ENCODE data around the gene GRIN3B.

The GRIN3B gene

DNA sequence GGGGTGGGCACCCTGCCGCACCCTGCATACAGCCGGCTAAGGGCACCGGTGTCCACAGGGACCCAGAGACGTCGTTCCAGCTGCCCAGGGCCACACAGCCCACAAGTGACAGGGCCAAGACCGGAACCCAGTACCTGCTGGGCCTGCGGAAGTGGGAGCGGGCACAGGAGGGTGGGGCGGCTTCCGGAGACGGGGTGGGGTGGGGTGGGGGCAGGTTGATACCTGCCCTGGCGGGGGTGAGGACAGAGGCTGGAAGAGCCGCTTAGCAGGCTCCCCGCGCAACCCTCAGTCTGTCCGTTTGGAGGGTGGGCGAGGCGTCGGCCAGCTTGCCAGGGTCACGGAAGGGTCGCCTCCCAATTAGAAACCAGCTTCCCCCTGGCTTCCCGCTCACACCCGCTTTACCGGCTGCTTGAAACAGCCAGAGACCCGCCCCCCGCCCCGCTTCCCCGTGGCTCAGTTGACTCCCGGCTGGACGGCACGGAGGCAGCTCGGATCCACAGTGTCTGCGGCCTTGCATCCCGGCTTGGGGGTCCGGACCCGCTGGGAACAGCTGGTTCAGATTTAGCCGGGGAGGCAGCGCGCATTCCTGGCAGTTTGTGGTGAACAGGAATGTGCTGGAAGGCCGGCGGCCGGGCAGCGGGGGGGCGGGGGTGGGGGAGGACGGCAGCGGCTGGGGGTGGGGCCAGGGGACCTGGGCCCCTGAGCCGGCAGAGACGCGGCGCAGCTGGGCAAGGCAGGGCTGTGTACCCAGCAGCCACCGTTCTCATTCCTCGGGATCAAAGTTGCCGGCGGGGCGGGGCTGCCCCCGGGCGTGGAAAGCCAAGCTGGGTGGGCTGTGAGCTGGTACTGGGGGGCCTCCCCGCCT, 28.1 kb downstream of the GRIN3B start (continued):
- TF ChIP-seq SALL2 (tag by site-specific recombination; IDR thresholded peaks at IDR 0.05; ENCODE audit: borderline replicate concordance) (no peak), KLF16 (tag by site-specific recombination; IDR thresholded peaks at IDR 0.05) (0 out of 2 replicates have a peak, but pooled peaks have one; percentile 59), ZNF623 (tag by site-specific recombination; IDR thresholded peaks at IDR 0.05) (no peak), SETDB1 (IDR thresholded peaks at IDR 0.05; ENCODE audit: insufficient read length, low read length) (no peak), SCRT1 (tag by site-specific recombination; IDR thresholded peaks at IDR 0.05; ENCODE audit: borderline replicate concordance) (no peak), ZNF629 (tag by site-specific recombination; IDR thresholded peaks at IDR 0.05) (no peak), ZNF521 (tag by site-specific recombination; IDR thresholded peaks at IDR 0.05) (no peak), ZNF560 (tag by site-specific recombination; IDR thresholded peaks at IDR 0.05; ENCODE audit: borderline replicate concordance) (no peak), ZNF433 (tag by site-specific recombination; IDR thresholded peaks at IDR 0.05; ENCODE audit: low read depth) (no peak), ZNF549 (tag by site-specific recombination; IDR thresholded peaks at IDR 0.05) (no peak), ZFP69B (tag by site-specific recombination; IDR thresholded peaks at IDR 0.05) (0 out of 2 replicates have a peak, but pooled peaks have one; percentile 55), ZNF600 (tag by site-specific recombination; IDR thresholded peaks at IDR 0.05) (peak; percentile 77), KLF1 (tag by site-specific recombination; IDR thresholded peaks at IDR 0.05) (peak; percentile 78), ZNF501 (tag by site-specific recombination; IDR thresholded peaks at IDR 0.05) (no peak)
- TF ChIP-seq, protein P1, sequence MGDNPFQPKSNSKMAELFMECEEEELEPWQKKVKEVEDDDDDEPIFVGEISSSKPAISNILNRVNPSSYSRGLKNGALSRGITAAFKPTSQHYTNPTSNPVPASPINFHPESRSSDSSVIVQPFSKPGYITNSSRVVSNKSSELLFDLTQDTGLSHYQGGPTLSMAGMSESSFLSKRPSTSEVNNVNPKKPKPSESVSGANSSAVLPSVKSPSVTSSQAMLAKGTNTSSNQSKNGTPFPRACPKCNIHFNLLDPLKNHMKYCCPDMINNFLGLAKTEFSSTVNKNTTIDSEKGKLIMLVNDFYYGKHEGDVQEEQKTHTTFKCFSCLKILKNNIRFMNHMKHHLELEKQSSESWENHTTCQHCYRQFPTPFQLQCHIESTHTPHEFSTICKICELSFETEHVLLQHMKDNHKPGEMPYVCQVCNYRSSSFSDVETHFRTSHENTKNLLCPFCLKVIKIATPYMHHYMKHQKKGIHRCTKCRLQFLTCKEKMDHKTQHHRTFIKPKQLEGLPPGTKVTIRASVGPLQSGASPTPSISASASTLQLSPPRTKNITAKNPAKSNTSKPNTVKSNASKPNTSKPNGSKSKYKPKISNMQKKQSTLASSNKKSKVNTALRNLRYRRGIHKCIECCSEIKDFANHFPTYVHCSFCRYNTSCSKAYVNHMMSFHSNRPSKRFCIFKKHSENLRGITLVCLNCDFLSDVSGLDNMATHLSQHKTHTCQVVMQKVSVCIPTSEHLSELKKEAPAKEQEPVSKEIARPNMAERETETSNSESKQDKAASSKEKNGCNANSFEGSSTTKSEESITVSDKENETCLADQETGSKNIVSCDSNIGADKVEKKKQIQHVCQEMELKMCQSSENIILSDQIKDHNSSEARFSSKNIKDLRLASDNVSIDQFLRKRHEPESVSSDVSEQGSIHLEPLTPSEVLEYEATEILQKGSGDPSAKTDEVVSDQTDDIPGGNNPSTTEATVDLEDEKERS (tag by site-specific recombination; IDR thresholded peaks at IDR 0.05) = no peak
- TF ChIP-seq, protein P2, sequence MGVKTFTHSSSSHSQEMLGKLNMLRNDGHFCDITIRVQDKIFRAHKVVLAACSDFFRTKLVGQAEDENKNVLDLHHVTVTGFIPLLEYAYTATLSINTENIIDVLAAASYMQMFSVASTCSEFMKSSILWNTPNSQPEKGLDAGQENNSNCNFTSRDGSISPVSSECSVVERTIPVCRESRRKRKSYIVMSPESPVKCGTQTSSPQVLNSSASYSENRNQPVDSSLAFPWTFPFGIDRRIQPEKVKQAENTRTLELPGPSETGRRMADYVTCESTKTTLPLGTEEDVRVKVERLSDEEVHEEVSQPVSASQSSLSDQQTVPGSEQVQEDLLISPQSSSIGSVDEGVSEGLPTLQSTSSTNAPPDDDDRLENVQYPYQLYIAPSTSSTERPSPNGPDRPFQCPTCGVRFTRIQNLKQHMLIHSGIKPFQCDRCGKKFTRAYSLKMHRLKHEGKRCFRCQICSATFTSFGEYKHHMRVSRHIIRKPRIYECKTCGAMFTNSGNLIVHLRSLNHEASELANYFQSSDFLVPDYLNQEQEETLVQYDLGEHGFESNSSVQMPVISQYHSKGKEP (tag by site-specific recombination; IDR thresholded peaks at IDR 0.05) = no peak
- TF ChIP-seq, protein P3, sequence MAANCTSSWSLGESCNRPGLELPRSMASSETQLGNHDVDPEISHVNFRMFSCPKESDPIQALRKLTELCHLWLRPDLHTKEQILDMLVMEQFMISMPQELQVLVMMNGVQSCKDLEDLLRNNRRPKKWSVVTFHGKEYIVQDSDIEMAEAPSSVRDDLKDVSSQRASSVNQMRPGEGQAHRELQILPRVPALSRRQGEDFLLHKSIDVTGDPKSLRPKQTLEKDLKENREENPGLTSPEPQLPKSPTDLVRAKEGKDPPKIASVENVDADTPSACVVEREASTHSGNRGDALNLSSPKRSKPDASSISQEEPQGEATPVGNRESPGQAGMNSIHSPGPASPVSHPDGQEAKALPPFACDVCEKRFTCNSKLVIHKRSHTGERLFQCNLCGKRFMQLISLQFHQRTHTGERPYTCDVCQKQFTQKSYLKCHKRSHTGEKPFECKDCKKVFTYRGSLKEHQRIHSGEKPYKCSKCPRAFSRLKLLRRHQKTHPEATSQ (tag by site-specific recombination; IDR thresholded peaks at IDR 0.05) = no peak
- TF ChIP-seq, protein P4, sequence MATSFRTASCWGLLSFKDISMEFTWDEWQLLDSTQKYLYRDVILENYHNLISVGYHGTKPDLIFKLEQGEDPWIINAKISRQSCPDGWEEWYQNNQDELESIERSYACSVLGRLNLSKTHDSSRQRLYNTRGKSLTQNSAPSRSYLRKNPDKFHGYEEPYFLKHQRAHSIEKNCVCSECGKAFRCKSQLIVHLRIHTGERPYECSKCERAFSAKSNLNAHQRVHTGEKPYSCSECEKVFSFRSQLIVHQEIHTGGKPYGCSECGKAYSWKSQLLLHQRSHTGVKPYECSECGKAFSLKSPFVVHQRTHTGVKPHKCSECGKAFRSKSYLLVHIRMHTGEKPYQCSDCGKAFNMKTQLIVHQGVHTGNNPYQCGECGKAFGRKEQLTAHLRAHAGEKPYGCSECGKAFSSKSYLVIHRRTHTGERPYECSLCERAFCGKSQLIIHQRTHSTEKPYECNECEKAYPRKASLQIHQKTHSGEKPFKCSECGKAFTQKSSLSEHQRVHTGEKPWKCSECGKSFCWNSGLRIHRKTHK (tag by site-specific recombination; IDR thresholded peaks at IDR 0.05) = no peak
- TF ChIP-seq, protein P5, sequence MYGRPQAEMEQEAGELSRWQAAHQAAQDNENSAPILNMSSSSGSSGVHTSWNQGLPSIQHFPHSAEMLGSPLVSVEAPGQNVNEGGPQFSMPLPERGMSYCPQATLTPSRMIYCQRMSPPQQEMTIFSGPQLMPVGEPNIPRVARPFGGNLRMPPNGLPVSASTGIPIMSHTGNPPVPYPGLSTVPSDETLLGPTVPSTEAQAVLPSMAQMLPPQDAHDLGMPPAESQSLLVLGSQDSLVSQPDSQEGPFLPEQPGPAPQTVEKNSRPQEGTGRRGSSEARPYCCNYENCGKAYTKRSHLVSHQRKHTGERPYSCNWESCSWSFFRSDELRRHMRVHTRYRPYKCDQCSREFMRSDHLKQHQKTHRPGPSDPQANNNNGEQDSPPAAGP (tag by site-specific recombination; IDR thresholded peaks at IDR 0.05) = no peak; the same call in 1 of the 2 replicates
- TF ChIP-seq, protein P6, sequence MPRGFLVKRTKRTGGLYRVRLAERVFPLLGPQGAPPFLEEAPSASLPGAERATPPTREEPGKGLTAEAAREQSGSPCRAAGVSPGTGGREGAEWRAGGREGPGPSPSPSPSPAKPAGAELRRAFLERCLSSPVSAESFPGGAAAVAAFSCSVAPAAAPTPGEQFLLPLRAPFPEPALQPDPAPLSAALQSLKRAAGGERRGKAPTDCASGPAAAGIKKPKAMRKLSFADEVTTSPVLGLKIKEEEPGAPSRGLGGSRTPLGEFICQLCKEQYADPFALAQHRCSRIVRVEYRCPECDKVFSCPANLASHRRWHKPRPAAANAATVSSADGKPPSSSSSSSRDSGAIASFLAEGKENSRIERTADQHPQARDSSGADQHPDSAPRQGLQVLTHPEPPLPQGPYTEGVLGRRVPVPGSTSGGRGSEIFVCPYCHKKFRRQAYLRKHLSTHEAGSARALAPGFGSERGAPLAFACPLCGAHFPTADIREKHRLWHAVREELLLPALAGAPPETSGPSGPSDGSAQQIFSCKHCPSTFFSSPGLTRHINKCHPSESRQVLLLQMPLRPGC (tag by site-specific recombination; IDR thresholded peaks at IDR 0.05) = no peak
- TF ChIP-seq, protein P7, sequence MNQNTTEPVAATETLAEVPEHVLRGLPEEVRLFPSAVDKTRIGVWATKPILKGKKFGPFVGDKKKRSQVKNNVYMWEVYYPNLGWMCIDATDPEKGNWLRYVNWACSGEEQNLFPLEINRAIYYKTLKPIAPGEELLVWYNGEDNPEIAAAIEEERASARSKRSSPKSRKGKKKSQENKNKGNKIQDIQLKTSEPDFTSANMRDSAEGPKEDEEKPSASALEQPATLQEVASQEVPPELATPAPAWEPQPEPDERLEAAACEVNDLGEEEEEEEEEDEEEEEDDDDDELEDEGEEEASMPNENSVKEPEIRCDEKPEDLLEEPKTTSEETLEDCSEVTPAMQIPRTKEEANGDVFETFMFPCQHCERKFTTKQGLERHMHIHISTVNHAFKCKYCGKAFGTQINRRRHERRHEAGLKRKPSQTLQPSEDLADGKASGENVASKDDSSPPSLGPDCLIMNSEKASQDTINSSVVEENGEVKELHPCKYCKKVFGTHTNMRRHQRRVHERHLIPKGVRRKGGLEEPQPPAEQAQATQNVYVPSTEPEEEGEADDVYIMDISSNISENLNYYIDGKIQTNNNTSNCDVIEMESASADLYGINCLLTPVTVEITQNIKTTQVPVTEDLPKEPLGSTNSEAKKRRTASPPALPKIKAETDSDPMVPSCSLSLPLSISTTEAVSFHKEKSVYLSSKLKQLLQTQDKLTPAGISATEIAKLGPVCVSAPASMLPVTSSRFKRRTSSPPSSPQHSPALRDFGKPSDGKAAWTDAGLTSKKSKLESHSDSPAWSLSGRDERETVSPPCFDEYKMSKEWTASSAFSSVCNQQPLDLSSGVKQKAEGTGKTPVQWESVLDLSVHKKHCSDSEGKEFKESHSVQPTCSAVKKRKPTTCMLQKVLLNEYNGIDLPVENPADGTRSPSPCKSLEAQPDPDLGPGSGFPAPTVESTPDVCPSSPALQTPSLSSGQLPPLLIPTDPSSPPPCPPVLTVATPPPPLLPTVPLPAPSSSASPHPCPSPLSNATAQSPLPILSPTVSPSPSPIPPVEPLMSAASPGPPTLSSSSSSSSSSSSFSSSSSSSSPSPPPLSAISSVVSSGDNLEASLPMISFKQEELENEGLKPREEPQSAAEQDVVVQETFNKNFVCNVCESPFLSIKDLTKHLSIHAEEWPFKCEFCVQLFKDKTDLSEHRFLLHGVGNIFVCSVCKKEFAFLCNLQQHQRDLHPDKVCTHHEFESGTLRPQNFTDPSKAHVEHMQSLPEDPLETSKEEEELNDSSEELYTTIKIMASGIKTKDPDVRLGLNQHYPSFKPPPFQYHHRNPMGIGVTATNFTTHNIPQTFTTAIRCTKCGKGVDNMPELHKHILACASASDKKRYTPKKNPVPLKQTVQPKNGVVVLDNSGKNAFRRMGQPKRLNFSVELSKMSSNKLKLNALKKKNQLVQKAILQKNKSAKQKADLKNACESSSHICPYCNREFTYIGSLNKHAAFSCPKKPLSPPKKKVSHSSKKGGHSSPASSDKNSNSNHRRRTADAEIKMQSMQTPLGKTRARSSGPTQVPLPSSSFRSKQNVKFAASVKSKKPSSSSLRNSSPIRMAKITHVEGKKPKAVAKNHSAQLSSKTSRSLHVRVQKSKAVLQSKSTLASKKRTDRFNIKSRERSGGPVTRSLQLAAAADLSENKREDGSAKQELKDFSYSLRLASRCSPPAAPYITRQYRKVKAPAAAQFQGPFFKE (tag by site-specific recombination; IDR thresholded peaks at IDR 0.05; ENCODE audit: borderline replicate concordance) = no peak
